Endothelial cell of umbilical vein (primary cell): ENCODE measurements around the gene EML4. TPM values are rescaled to one million over a fixed set of nuclear protein-coding genes. Genes with fewer than 3 reads are reported as not detected.

ENCODE experiments used
- BruUV-seq: library from RNA; stranded (reverse); fragments of 400-500 nt; replicated peaks from 2 replicates; lab custom pipeline; 2021; lab: Mats Ljungman, UMichigan
- CTCF ChIA-PET: fragments of 300-600, 350-600 bp; sonication (Branson Sonifier 250); formaldehyde crosslinking; loops from one replicate; lab custom pipeline; 2021; ENCODE audit warnings: antibody characterized with exemption, inconsistent platforms; lab: Charles Lee
- POLR2A ChIA-PET: fragments of 300-600, 350-600 bp; sonication (Branson Sonifier 250); formaldehyde crosslinking; loops from one replicate; lab custom pipeline; 2021; ENCODE audit warnings: antibody characterized with exemption, inconsistent platforms; lab: Charles Lee
- DNase-seq: peaks from one replicate; pipeline ENCODE4 v3.0.0-alpha.2; 2011; ENCODE audit warnings: low read depth, low spot score
- FAIRE-seq: peaks from 2 replicates; lab custom pipeline; 2011; peaks lifted over from hg19 to GRCh38; lab: Jason Lieb, UNC
- H2AFZ ChIP-seq: 2 replicates; pipeline ENCODE4 v1.6.0; 2012; ENCODE audit warnings: low read depth, low read length, control low read depth, inconsistent platforms
- H3K27ac ChIP-seq: 2 replicates; pipeline ENCODE4 v1.5.1; 2011; ENCODE audit warnings: low read depth, mild to moderate bottlenecking, control low read depth, low read length, moderate library complexity; ENCODE audit not compliant: insufficient read depth
- H3K27me3 ChIP-seq, 2 experiments: 2 replicates each; pipeline versions ENCODE4 v1.6.0 to v1.6.1; 2011; ENCODE audit warnings: low read length in 2 of 2, mixed read lengths in 1 of 2; ENCODE audit not compliant: control insufficient read depth in 2 of 2, insufficient read depth in 2 of 2
- H3K36me3 ChIP-seq, 2 experiments: 2 replicates in 1 of 2; 3 replicates in 1 of 2; pipeline ENCODE4 v1.5.1; 2011; ENCODE audit warnings: low read length in 2 of 2, mild to moderate bottlenecking in 1 of 2, moderate library complexity in 1 of 2; ENCODE audit not compliant: control insufficient read depth in 2 of 2, insufficient read depth in 2 of 2; ENCODE audit errors: extremely low read depth in 1 of 2
- H3K4me1 ChIP-seq: 3 replicates; pipeline ENCODE4 v1.5.1; 2011; ENCODE audit warnings: mild to moderate bottlenecking, low read length; ENCODE audit not compliant: control insufficient read depth, insufficient read depth; ENCODE audit errors: extremely low read depth
- H3K4me2 ChIP-seq: 2 replicates; pipeline ENCODE4 v1.6.1; 2011; ENCODE audit warnings: low read length, control low read depth, mixed read lengths; ENCODE audit not compliant: insufficient read depth
- H3K4me3 ChIP-seq, 3 experiments: fragments of 200-600 bp in 1 of 3; sonication (generic), shearing (Covaris generic) in 1 of 3; replicated peaks in 1 of 3; 2 replicates each; pipeline ENCODE4 v1.5.1; 2011 to 2016; ENCODE audit warnings: control low read depth in 3 of 3, low read length in 3 of 3, mild to moderate bottlenecking in 2 of 3, inconsistent platforms in 1 of 3, low read depth in 1 of 3, moderate library complexity in 1 of 3; ENCODE audit not compliant: insufficient read depth in 1 of 3
- H3K79me2 ChIP-seq: 2 replicates; pipeline ENCODE4 v1.6.0; 2012; ENCODE audit warnings: low read length, inconsistent platforms; ENCODE audit not compliant: control insufficient read depth, insufficient read depth
- H3K9ac ChIP-seq: replicated peaks from 2 replicates; pipeline ENCODE3; 2011; ENCODE audit warnings: low read length, control low read depth; ENCODE audit not compliant: insufficient read depth; ENCODE audit errors: extremely low read depth
- H3K9me1 ChIP-seq: replicated peaks from 3 replicates; pipeline ENCODE4 v1.6.0; 2011; ENCODE audit warnings: mild to moderate bottlenecking, low read length; ENCODE audit not compliant: control insufficient read depth, insufficient read depth; ENCODE audit errors: extremely low read depth
- H3K9me3 ChIP-seq: replicated peaks from 2 replicates; pipeline ENCODE4 v1.5.1; 2012; ENCODE audit warnings: low read length, inconsistent platforms; ENCODE audit not compliant: control insufficient read depth, insufficient read depth
- H4K20me1 ChIP-seq: replicated peaks from 2 replicates; pipeline ENCODE3; 2011; ENCODE audit warnings: mild to moderate bottlenecking, low read length; ENCODE audit not compliant: control insufficient read depth, insufficient read depth; ENCODE audit errors: extremely low read depth
- FOS ChIP-seq: IDR thresholded peaks from 2 replicates; pipeline ENCODE4 v1.6.1; 2011; ENCODE audit warnings: mild to moderate bottlenecking, low read length, moderate library complexity, borderline replicate concordance; ENCODE audit not compliant: insufficient read depth
- GATA2 ChIP-seq: IDR thresholded peaks from 2 replicates; pipeline ENCODE4 v1.7.0; 2011; ENCODE audit warnings: low read depth, mild to moderate bottlenecking, moderate library complexity, mixed read lengths, low read length; ENCODE audit not compliant: insufficient read length, insufficient read depth
- POLR2A ChIP-seq: IDR thresholded peaks from 2 replicates; pipeline ENCODE4 v1.6.1; 2012; ENCODE audit warnings: low read depth, mild to moderate bottlenecking, control low read depth, low read length
- dilution Hi-C: fragments of 300-500 bp; cut with MboI; formaldehyde crosslinking; loops from one replicate; pipeline ENCODE4 v1.15.0; 2019; ENCODE audit warnings: low sequenced_read_pairs; ENCODE audit not compliant: extremely low pct_ligation_motif_present
- intact Hi-C: fragments of 100-400 bp; cut with micrococcal nuclease; formaldehyde crosslinking; loops from one replicate; pipeline ENCODE4 v1.10.0; 2022
- polyA plus RNA-seq, 4 experiments: library from polyadenylated mRNA; depleted of rRNA in 3 of 4; stranded (reverse) in 3 of 4; unstranded in 1 of 4; fragments of >200 nt; gene quantifications; 2 replicates each; pipeline versions ENCODE4 v1.2.1 to v1.2.3, GENCODE V29; 2011 to 2012; ENCODE audit warnings: missing spikeins in 1 of 4
- total RNA-seq: library from RNA; stranded (reverse); gene quantifications from 2 replicates; pipeline ENCODE4 v1.2.3, GENCODE V29; 2021
- TF ChIP-seq, protein P1 (sequence below), 2 donors: IDR thresholded peaks; 1 replicate in 1 of 2; 2 replicates in 1 of 2; pipeline ENCODE4 v1.5.1; 2011; ENCODE audit warnings: low read length in 2 of 2, mild to moderate bottlenecking in 2 of 2, moderate library complexity in 2 of 2, control low read depth in 1 of 2, inconsistent platforms in 1 of 2, low read depth in 1 of 2; ENCODE audit not compliant: insufficient read depth in 1 of 2; ENCODE audit errors: extremely low read depth in 1 of 2

The EML4 gene
- total and polyA plus RNA-seq, 2 donors (not counting 3 experiments of a cell fraction or from before 2014, with no cell fraction given), result 13.3 to 32.0 TPM

DNA sequence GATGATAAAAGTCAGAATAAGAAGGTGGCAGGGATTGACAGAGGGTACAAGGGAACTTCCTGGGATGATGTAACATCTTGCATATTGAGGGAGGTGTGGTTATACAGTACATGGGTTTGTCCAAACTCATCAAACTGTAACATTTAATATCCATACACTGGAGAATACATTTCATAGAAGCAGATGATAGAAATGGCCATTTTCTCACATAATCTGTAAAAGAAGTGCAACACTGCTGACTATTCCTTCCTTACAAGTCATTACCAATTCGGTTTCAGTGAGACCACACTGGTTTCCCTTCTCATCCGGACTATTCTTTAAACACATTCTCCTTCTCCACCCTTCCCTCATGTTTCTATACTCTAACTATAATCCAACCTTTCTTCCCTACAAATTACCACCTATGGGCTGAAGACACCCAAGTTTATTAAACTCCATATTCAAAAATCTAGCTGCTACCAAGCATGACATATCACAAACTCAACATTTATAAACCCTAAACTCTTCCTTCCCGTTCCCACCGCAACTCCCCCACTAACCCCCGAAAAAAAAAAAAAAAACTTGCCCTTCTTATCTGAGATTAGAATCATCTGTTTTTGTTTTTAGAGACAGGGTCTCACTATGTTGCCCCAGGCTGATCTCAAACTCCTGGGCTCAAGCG, 190.3 kb downstream of the EML4 start:
- H2AFZ ChIP-seq, result no peak overlapping the region

More for the DNA sequence above, 190.3 kb downstream of the EML4 start:
- Histone ChIP-seq H3K9me1 (no peaks in the 10 kb centered on the region), H3K4me1 (peaks cover 18% of the 10 kb centered on the region), H3K4me2 (peak overlapping the region; percentile 87), H3K27me3 (peaks cover 0 to 2% of the 10 kb centered on the region in 2 experiments), H3K9ac (peak overlapping the region; percentile 94), H3K79me2 (peaks cover 57% of the 10 kb centered on the region), H4K20me1 (no peaks in the 10 kb centered on the region), H3K4me3 (peak overlapping the region in 2 of 3 experiments; percentile 77 to 92), H3K9me3 (no peaks in the 10 kb centered on the region), H3K36me3 (no peaks in the 10 kb centered on the region), H3K27ac (no peak overlapping the region)
- DNase-seq (no peak), FAIRE-seq (no peak)
- ChIA-PET POLR2A (no interaction called here), CTCF (interaction anchor here (2.4 to 2.8 kb wide), 2 partner anchors 31 to 264 kb away, joined by 8 to 9 read pairs; no protein-coding TSS in a partner anchor)
- TF ChIP-seq POLR2A (no peak), FOS (no peak), GATA2 (no peak)
- TF ChIP-seq, protein P1, sequence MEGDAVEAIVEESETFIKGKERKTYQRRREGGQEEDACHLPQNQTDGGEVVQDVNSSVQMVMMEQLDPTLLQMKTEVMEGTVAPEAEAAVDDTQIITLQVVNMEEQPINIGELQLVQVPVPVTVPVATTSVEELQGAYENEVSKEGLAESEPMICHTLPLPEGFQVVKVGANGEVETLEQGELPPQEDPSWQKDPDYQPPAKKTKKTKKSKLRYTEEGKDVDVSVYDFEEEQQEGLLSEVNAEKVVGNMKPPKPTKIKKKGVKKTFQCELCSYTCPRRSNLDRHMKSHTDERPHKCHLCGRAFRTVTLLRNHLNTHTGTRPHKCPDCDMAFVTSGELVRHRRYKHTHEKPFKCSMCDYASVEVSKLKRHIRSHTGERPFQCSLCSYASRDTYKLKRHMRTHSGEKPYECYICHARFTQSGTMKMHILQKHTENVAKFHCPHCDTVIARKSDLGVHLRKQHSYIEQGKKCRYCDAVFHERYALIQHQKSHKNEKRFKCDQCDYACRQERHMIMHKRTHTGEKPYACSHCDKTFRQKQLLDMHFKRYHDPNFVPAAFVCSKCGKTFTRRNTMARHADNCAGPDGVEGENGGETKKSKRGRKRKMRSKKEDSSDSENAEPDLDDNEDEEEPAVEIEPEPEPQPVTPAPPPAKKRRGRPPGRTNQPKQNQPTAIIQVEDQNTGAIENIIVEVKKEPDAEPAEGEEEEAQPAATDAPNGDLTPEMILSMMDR (IDR thresholded peaks at IDR 0.05; ENCODE audit: extremely low read depth in 1 of 2, insufficient read depth in 1 of 2, low read depth in 1 of 2, low read length in 2 of 2), result no peak
- BruUV-seq, result no TSS peak
- intact Hi-C loops (no loop called here), dilution Hi-C loops (no loop called here)
